Activated CD8-positive, alpha-beta memory T cell treated with anti-CD3 and anti-CD28 coated beads, Interleukin-2, amount 50 U/mL, for 1 hour (primary cell): Measurements from ENCODE around the gene PTPRD.

Experiments
- DNase-seq: peaks from one replicate; pipeline ENCODE4 v3.0.0-alpha.2; 2020; ENCODE audit errors: extremely low read depth

PTPRD gene

DNA sequence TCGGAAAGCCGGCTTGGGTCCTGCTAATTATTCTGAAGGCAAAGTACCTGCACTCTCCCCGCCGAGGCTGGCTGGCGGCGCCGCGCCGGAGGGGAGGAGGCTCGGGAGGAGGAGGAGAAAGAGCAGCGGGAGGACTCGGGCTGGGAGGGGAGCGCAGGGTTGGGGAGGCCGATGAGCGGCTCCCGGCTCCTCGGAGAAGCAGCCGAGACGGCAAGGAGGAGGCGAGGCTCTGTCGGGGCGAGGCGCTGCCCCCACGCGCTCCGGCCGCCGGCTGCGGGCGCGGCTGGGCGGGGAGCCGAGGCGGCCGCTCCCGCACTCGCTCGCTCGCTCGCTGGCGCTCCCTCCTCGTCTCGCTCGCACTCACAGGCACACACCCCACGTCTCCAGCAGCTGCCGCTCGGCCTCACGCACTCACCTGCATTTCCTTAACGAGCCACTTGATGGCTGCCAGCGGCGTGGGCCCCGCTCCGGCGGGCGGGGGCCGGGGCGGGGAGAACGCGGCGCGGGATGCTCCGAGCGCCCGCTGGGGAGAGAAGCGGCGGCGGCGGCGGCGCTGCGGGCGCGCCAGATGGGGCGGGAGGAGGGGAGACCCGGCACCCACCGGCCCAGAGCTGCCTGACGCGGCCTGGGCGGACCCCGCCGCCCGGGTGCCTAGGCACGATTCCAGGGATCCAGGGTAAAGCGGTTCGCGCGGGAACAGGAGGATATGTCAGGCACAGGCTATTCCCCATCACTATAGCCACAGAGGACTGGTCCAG is at the start of gene PTPRD:
Gene PTPRD, minus strand, starts transcription at position 362 of the 758 bp plus-strand sequence.
- no peak for DNase-seq

DNA sequence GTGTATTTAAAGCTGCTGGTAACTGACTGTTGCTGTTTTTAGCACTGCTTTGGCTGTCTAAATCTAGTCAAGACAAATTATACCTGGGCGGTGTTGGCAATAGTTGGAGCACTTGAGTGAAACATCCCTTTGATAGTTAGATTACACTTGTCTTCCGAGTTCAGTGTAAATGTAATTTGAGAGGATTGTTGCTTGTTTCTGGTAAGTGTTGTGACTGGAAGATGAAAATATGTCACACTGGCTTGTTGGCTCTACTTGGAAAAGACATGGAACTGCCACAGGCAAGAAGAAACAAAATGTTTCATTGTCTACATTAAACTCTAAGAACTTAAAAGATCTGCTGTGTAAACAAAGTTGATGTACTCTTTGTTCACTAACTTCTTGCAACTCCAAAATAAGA is 49.2 kb upstream of the PTPRD start:
- DNase-seq: no peak

DNA sequence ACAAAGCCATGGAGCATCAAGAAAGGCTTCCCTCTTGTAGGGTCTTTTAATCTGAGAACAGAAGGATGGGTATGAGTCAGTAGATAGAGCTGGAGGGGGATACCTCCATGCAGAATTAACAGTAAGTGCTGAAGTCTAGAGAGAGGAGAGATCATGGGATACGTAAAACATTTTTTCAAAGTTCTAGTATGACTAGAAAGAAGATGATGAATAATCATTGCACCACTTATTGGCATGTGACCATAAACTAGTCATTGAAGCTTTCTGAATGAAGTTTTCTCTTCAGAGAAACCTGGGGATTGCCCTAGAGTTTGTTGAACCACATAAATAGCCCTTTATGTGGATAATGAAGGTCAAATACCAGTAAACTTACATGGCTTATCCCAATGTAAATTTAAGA is 48.6 kb upstream of the PTPRD start:
- no peak for DNase-seq

- DNase-seq: no peak
Observed at GRCh38 chr9:10651012-10651411, 38.2 kb upstream of the PTPRD start.

DNA sequence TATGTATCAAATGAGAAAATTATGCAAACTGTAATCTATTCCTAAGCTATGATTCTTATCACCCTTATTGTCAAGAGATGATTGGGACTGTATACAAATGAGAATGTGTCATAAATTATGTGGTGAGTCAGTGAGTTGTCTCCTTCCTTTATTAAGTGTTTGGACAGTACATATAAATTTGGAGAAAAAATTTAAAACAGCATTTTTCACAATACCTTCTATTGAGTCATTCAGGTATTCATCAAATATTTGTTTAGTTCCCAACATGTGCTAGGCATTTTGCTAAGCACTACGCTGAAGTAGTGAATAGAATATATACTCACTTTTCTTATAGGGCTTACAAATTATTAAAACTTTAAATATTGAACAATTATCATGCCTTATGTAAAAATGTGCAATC is 36.3 kb upstream of the PTPRD start:
- DNase-seq: no peak

DNA sequence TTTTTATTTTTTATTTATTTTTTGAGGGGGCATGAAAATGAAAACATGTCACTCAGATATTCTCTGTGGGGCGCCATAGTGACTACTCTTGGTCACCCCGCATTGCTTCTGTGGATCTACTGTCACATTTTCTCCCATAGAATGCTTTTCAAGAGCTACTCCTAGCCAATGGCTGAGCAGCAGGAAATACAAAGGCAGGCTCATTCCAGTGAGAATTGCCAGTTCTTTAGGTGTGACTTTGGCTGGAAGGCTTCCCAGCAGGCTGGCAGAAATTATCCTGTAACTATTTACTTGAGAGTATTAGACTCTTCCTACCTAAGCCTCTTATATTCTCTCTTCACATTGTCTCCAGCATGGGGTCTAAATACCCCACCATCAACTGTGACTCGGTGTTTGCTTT is 21.0 kb upstream of the PTPRD start:
- DNase-seq: no peak

- DNase-seq: no peak
Observed at GRCh38 chr9:10614196-10614800, 1.5 kb upstream of the PTPRD start.

DNA sequence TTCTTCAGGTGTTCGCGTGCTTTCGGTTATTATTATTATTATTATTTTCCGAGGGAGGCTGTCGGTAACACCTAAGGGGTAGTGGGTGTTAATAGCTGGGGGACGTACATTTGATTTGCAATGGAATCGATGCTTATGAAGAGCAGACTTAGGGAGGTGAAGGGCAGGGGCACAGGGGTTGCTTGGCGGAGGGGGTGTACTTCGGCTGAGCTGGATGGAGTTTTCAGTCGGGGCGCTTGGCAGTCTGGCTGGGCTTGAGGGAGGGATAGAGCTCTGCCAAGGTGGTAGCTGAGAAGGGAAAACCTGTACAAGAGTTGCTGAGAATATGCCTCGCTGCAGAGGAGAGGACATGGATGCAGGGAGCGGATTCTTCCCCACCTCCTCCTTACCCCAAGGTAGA is 617 bp upstream of the PTPRD start:
- DNase-seq: no peak

DNA sequence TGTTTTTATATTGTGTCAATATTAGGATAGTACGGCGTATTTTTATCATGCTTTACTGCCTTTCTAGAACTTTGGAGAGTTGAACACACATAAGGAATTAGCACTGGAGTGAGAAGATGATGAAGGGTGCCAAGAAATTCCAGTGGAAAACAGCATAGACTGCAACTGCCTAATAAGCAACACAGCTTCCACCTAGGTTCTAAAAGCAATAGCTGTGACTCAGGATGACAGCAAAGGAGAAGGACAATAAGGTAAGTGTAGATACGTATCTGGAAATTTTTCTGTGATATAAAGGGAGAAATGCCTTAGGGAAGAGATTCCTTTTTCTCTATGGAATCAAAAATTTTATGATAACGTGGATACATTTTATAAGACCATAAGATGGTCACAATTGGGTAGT is 7.4 kb downstream of the PTPRD start:
- no peak for DNase-seq

- DNase-seq: no peak
Observed at GRCh38 chr9:10604927-10605326, 7.9 kb downstream of the PTPRD start.

- no peak for DNase-seq
Observed at GRCh38 chr9:10597801-10598200, 15.0 kb downstream of the PTPRD start.

- no peak for DNase-seq
Observed at GRCh38 chr9:10594482-10594881, 18.3 kb downstream of the PTPRD start.

DNA sequence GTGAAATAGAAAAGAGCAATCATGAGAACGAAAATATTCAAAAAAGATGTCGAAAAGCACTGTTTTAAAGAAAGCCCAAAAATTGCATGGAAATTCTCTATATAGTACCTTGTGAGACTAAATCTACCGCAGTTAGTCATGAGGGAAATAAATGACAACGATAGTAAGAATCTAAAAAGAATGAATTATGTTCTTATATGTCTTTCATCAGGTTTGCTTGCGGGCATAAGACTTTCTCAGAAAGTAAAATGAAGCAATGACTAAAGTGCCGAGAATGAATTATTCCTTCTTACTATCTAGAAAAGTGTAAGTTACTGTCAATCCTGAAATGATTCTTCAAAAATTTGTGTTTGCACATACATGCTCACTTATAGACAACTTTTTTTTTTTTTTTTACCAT is 26.4 kb downstream of the PTPRD start:
- no peak for DNase-seq

DNA sequence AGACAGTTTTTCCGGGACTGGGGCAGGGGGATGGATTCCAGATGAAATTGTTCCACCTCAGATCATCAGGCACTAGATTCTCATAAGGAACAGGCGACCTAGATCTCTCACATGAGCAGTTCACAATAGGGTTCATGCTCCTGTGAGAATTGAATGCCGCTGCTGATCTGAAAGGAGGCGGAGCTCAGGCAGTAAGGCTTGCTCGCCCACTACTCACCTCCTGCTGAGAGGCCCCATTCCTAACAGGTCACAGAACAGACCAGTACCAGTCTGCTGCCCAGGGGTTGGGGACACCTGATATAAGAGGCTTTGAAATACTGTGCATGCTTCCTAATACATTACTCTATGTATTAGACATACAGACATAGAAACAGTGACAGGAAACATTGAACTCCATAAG is 41.1 kb downstream of the PTPRD start:
- DNase-seq: no peak

DNA sequence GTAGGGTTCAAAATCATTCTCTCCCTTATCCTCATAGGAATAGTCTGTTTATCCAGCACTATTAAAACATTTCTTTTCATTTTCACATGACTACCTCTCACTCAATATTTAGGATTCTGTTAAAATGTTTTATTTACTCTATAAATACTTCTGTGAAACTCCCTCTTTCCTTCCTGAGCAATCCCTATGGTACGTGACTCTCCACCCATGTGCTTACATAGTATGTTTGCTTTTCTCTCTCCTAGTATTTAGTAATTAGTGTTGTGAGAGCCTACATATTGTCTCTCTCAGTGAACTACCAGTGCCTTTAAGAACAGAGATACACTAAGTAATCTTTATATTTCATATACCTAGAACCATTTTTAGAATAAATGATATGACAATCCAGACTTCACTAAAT is 46.0 kb downstream of the PTPRD start:
- DNase-seq: no peak

GRCh38 chr9:10562581-10563343 is 50.0 kb downstream of the PTPRD start:
- DNase-seq: no peak

- DNase-seq: no peak
Observed at GRCh38 chr9:10548348-10548747, 64.5 kb downstream of the PTPRD start.

GRCh38 chr9:10538073-10538472 is 74.7 kb downstream of the PTPRD start:
- no peak for DNase-seq

DNA sequence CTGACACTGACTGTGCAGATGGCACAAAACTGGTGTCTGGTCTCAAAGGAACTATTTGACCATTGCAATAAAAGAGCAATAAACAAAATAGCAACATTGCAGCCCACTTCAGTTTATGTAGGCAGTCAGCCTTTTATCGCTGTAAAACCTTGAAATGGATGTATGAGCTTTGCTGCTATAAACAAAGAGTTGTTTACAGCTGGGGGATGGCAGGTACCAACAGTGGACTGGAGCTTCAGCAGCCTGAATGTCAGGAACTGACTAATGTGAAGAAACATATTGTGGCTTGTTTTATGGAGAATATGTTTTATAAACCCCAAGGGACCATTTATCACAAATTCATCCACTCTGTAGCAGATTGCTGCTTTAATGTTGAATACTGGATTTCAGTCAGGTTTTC is 78.0 kb downstream of the PTPRD start:
- DNase-seq: no peak

- DNase-seq: no peak
Observed at GRCh38 chr9:10525972-10526371, 86.8 kb downstream of the PTPRD start.

DNA sequence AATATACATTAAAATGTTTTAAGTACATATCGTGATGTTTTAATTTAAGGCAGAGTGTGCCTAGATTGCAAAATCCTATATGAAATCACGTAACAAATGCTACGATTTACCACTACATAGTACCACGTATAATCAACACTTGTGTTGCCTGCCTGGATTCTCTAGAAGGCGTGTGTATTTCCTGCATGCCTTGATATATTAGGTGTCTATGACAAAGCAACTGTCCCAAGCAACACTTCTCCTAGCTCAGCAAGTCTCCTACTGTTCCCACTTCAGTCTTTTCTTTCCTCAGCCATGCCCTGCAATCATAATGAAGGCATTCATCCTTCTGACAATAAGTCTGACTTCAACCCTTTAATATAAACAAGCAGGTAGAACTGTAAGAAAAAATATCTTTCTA is 89.6 kb downstream of the PTPRD start:
- DNase-seq: no peak

DNA sequence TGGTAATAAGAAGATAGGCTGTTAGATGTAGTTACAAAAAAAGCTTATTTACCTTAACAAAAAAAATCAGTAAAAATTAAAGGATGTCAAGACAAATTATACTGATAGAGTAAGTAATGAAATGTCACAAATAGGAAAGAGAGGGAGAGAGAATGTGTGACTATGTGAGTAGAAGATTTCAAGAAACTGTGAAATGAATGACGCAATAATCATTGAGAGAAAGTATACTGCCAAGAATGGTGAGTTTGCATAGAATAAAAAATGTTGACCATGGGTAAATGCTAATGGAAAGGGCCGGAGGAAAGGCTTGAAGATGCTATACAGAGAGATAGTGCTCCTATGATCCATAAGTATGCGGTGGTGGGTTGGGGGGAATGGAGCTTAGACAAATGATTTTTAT is 100.7 kb downstream of the PTPRD start:
- no peak for DNase-seq

- DNase-seq: no peak
Observed at GRCh38 chr9:10488937-10489336, 123.9 kb downstream of the PTPRD start.
